KMS-11 (cell line): ENCODE measurements around the gene CLTA.

Experiments used
- H2AFZ ChIP-seq: fragments of 200-600 bp; sonication (generic); 2 replicates; pipeline ENCODE4 v1.6.1; 2016; ENCODE audit warnings: antibody characterized with exemption, mixed run types, low read depth
- H3K27ac ChIP-seq: fragments of 200-600 bp; sonication (generic); 2 replicates; pipeline ENCODE4 v1.6.1; 2016; ENCODE audit warnings: mild to moderate bottlenecking, mixed run types
- H3K27me3 ChIP-seq: fragments of 200-600 bp; sonication (generic); 2 replicates; pipeline ENCODE4 v1.6.1; 2017; ENCODE audit warnings: mild to moderate bottlenecking, low read depth, mixed run types, moderate library complexity; ENCODE audit not compliant: insufficient read depth
- H3K36me3 ChIP-seq: fragments of 200-600 bp; sonication (generic); 2 replicates; pipeline ENCODE4 v1.6.1; 2017; ENCODE audit warnings: mild to moderate bottlenecking, mixed run types; ENCODE audit not compliant: insufficient read depth
- H3K4me1 ChIP-seq: fragments of 200-600 bp; sonication (generic); 2 replicates; pipeline ENCODE4 v1.6.1; 2016; ENCODE audit warnings: mild to moderate bottlenecking, low read depth, mixed run types; ENCODE audit not compliant: poor library complexity, severe bottlenecking
- H3K4me2 ChIP-seq: fragments of 200-600 bp; sonication (generic); 2 replicates; pipeline ENCODE4 v1.7.0; 2016; ENCODE audit warnings: mild to moderate bottlenecking, mixed run types
- H3K4me3 ChIP-seq: fragments of 200-600 bp; sonication (generic); IDR thresholded peaks from 2 replicates; pipeline ENCODE4 v1.6.1; 2017; ENCODE audit warnings: low read depth, low read length, mixed read lengths; ENCODE audit not compliant: insufficient read depth
- H3K79me2 ChIP-seq: fragments of 200-600 bp; sonication (generic); 2 replicates; pipeline ENCODE4 v1.6.1; 2016; ENCODE audit warnings: low read depth, mixed run types; ENCODE audit not compliant: insufficient read depth
- H3K9ac ChIP-seq: fragments of 200-600 bp; sonication (generic); 2 replicates; pipeline ENCODE4 v1.6.1; 2016; ENCODE audit warnings: mild to moderate bottlenecking, mixed run types
- H4K20me1 ChIP-seq: fragments of 200-600 bp; sonication (generic); 2 replicates; pipeline ENCODE4 v1.6.1; 2016; ENCODE audit warnings: mild to moderate bottlenecking, mixed run types; ENCODE audit not compliant: insufficient read depth
- TF ChIP-seq, protein P1 (sequence below): fragments of 200-600 bp; sonication (generic); conservative IDR thresholded peaks from 2 replicates; pipeline ENCODE4 v1.6.1; 2017; ENCODE audit warnings: low read depth, mild to moderate bottlenecking, antibody characterized with exemption, low read length, moderate library complexity, mixed read lengths

CLTA gene

GRCh38 chr9:36250079-36250478 lies 59.4 kb downstream of the CLTA start:
- Histone ChIP-seq H2AFZ (no peak overlapping the region), H3K4me1 (peaks cover 16% of the 10 kb centered on the region), H3K27me3 (no peaks in the 10 kb centered on the region), H4K20me1 (no peaks in the 10 kb centered on the region), H3K4me2 (no peak overlapping the region), H3K27ac (no peak overlapping the region), H3K36me3 (no peaks in the 10 kb centered on the region), H3K9ac (no peak overlapping the region), H3K4me3 (no peak overlapping the region), H3K79me2 (no peaks in the 10 kb centered on the region)
- TF ChIP-seq, protein P1, sequence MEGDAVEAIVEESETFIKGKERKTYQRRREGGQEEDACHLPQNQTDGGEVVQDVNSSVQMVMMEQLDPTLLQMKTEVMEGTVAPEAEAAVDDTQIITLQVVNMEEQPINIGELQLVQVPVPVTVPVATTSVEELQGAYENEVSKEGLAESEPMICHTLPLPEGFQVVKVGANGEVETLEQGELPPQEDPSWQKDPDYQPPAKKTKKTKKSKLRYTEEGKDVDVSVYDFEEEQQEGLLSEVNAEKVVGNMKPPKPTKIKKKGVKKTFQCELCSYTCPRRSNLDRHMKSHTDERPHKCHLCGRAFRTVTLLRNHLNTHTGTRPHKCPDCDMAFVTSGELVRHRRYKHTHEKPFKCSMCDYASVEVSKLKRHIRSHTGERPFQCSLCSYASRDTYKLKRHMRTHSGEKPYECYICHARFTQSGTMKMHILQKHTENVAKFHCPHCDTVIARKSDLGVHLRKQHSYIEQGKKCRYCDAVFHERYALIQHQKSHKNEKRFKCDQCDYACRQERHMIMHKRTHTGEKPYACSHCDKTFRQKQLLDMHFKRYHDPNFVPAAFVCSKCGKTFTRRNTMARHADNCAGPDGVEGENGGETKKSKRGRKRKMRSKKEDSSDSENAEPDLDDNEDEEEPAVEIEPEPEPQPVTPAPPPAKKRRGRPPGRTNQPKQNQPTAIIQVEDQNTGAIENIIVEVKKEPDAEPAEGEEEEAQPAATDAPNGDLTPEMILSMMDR: no peak

DNA sequence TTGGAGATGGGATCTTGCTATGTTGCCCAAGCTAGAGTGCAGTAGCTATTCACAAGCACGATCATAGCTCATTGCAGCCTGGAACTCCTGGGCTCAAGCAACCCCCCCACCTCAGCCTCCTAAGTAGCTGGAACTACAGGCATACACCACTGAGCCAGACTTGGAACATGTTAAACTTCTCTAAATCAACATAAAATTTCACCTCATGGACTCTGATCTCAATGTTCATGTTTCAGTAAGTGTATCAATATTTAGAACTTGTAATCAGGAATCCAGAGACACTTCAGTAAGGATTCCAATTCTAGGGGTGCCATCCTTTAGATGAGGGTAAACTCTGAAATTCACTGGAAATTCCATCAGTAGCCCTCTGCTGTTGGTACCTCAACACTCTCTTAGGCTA lies 60.7 kb downstream of the CLTA start:
- Histone ChIP-seq H3K9ac (no peak overlapping the region), H4K20me1 (no peaks in the 10 kb centered on the region)

GRCh38 chr9:36258208-36258995 lies 67.7 kb downstream of the CLTA start, which contains the start of gene GNE:
Gene GNE (minus strand): TSS chr9:36258448. CDS start chr9:36249355, 9,093 bp downstream.
- peak within 1 kb of the TSS; percentile 55; the same call in 1 of the 2 replicates for H3K9ac ChIP-seq
- H2AFZ ChIP-seq: peak within 1 kb of the TSS; percentile 57
- H3K36me3 ChIP-seq: no peaks in the 10 kb centered on the region
- H3K4me1 ChIP-seq: peaks cover 4% of the 10 kb centered on the region
- H3K27ac ChIP-seq: peak within 1 kb of the TSS; percentile 56
- no peak within 1 kb of the TSS for H3K4me3 ChIP-seq
- peaks cover 12% of the 10 kb centered on the region; the same call in 1 of the 2 replicates for H3K79me2 ChIP-seq
- no peaks in the 10 kb centered on the region for H3K27me3 ChIP-seq
- no peaks in the 10 kb centered on the region for H4K20me1 ChIP-seq
- peak within 1 kb of the TSS; percentile 82 for H3K4me2 ChIP-seq
- TF ChIP-seq, protein P1: no peak

More for the DNA sequence above, 60.7 kb downstream of the CLTA start:
- H3K36me3 ChIP-seq: no peaks in the 10 kb centered on the region
- H3K79me2 ChIP-seq: 0 out of 2 replicates have a peak, but pooled peaks cover 5% of the 10 kb centered on the region
- TF ChIP-seq, protein P1: no peak
- H2AFZ ChIP-seq: no peak overlapping the region
- no peak overlapping the region for H3K4me2 ChIP-seq
- H3K27me3 ChIP-seq: no peaks in the 10 kb centered on the region
- H3K4me1 ChIP-seq: peaks cover 16% of the 10 kb centered on the region
- H3K27ac ChIP-seq: no peak overlapping the region
- H3K4me3 ChIP-seq: no peak overlapping the region

DNA sequence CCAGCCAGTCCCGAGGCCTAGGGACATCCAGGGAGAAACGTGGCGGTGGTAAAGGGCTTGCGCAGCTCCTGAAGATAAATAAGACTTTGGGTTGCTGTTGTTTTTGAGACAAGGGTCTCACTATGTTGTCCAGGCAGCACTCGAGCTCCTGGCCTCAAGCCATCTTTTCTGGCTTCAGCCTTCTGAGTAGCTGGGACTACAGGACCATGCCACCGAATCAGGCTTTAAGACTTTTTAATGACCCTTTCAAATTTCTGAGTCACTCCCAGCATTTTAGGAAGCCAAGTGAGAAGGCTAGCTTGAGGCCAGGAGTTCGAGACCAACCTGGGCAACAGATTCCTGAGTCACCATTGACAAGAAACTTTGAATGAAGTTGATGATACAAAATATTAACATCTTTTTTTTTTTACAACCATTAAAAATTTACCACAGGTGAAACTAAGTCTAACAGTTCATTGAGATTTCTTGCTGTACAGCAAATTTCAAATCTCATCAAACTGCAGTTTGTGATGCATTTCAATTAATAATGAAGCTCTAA lies 68.3 kb downstream of the CLTA start:
- Histone ChIP-seq H2AFZ (peak overlapping the region; percentile 57; the same call in 1 of the 2 replicates), H3K4me2 (peak overlapping the region; percentile 82), H3K4me3 (no peak overlapping the region), H3K79me2 (peaks cover 12% of the 10 kb centered on the region; the same call in 1 of the 2 replicates), H4K20me1 (no peaks in the 10 kb centered on the region), H3K27me3 (no peaks in the 10 kb centered on the region), H3K9ac (peak overlapping the region; percentile 40; the same call in 1 of the 2 replicates), H3K36me3 (no peaks in the 10 kb centered on the region), H3K4me1 (peaks cover 4% of the 10 kb centered on the region), H3K27ac (peak overlapping the region; percentile 56; the same call in 1 of the 2 replicates)
- TF ChIP-seq, protein P1: no peak
